EL (cell line): Measurements from ENCODE around the gene CCDC85A.

ENCODE experiments used
- DNase-seq: peaks from one replicate; pipeline ENCODE4 v3.0.0-alpha.2; 2016

The CCDC85A gene

GRCh38 chr2:56314371-56314770 is 130.6 kb downstream of the CCDC85A start:
- no peak for DNase-seq

- no peak for DNase-seq
These were observed 131.0 kb downstream of the CCDC85A start for GRCh38 chr2:56314796-56315195.

- no peak for DNase-seq
These were observed 131.6 kb downstream of the CCDC85A start for GRCh38 chr2:56315376-56315775.

- no peak for DNase-seq
These were observed 132.2 kb downstream of the CCDC85A start for GRCh38 chr2:56316011-56316410.

- DNase-seq = no peak
These were observed 134.4 kb downstream of the CCDC85A start for GRCh38 chr2:56318147-56318546.

- DNase-seq = no peak
These were observed 142.0 kb downstream of the CCDC85A start for GRCh38 chr2:56325661-56326345.

GRCh38 chr2:56326346-56326741 is 142.6 kb downstream of the CCDC85A start:
- no peak for DNase-seq

GRCh38 chr2:56331810-56332209 is 148.0 kb downstream of the CCDC85A start:
- no peak for DNase-seq

GRCh38 chr2:56333812-56334485 is 150.2 kb downstream of the CCDC85A start:
- DNase-seq = no peak

- peak; percentile 49 for DNase-seq
These were observed 150.8 kb downstream of the CCDC85A start for GRCh38 chr2:56334622-56335021.

- DNase-seq = no peak
These were observed 151.3 kb downstream of the CCDC85A start for GRCh38 chr2:56335101-56335500.

GRCh38 chr2:56337342-56337741 is 153.6 kb downstream of the CCDC85A start:
- DNase-seq = no peak

- DNase-seq = no peak
These were observed 154.4 kb downstream of the CCDC85A start for GRCh38 chr2:56338232-56338631.

- no peak for DNase-seq
These were observed 161.0 kb downstream of the CCDC85A start for GRCh38 chr2:56344771-56345170.

GRCh38 chr2:56347881-56348280 is 164.1 kb downstream of the CCDC85A start:
- no peak for DNase-seq

GRCh38 chr2:56348392-56349210 is 164.8 kb downstream of the CCDC85A start:
- DNase-seq = no peak

- peak; percentile 26 for DNase-seq
These were observed 174.0 kb downstream of the CCDC85A start for GRCh38 chr2:56357655-56358295.

GRCh38 chr2:56361844-56362243 is 178.1 kb downstream of the CCDC85A start:
- no peak for DNase-seq

GRCh38 chr2:56364902-56365301 is 181.1 kb downstream of the CCDC85A start:
- no peak for DNase-seq

- DNase-seq = peak; percentile 81
These were observed 185.5 kb downstream of the CCDC85A start for GRCh38 chr2:56369316-56369715.

- DNase-seq = no peak
These were observed 188.4 kb downstream of the CCDC85A start for GRCh38 chr2:56372071-56372656.

GRCh38 chr2:56375251-56375650 is 191.5 kb downstream of the CCDC85A start:
- DNase-seq = no peak
